ENCODE measurements around the gene OFD1. TPM values are rescaled to one million over a fixed set of nuclear protein-coding genes. Genes with fewer than 3 reads are reported as not detected.

OFD1 gene
- polyA plus RNA-seq, 2 of the 4 experiments (the other 2 are of a cell fraction), result 14.8 to 24.9 TPM

DNA sequence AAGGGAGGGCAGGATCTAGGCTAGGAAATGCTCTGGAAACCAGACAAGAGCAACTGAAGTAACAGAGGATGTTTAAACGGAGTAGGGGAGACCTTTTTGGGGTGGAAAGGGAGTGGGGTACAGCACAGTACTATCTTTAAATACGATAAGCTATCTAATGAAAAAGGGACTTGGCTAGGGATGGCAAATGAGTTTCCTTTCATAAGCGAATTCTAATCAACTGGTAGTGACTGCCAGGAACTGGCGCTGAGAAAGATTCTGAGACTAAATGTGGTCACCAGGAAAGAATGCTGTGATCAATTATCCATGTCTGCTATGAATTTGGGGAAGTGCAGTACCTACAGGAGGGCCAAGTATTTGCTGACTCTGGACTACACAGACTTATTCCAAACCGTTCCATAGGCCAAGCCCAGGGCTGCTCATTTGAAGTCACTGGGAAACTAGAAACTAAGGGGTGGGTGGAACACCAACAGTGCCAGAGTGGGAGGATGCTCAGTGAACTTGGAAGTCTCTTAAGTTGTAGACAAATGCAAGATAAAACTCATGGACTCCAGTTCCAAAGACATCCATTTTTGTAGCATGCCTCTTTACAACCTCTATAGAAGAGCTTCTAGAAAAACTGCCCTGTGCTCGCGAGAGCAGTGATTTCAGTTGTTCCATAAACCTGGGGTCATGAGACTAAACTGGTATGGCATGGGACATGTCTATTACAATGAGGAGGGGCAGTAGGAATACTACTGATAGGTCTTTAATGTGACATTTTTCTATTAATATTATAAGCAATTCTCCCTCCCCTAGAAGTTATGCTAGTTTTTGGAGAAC is 2.1 kb upstream of the OFD1 start:
- POLR2A ChIA-PET, result no interaction called here
- 83% methylated on average over 7 of the region's 7 CpGs for whole genome bisulfite sequencing (ENCODE audit: missing lambda C conversion rate)
- DNase-seq (ENCODE audit: low read depth in 1 of 2, low spot score in 1 of 2), result no peak
- Histone ChIP-seq H3K4me3 (no peak overlapping the region), H3K9me3 (no peaks in the 10 kb centered on the region), H3K4me2 (peak overlapping the region; percentile 94), H3K27ac (no peak overlapping the region), H3K4me1 (peaks cover 18% of the 10 kb centered on the region; the same call in 2 of the 3 replicates)
- FAIRE-seq, result no peak
- CTCF ChIA-PET, result no interaction called here
- ATAC-seq, result no peak
- TF ChIP-seq JUN (IDR thresholded peaks at IDR 0.05) (no peak), RNF2 (IDR thresholded peaks at IDR 0.05; ENCODE audit: borderline replicate concordance, low read depth) (no peak), RARB (CRISPR knock-in tag; IDR thresholded peaks at IDR 0.05) (no peak), CHD4 (IDR thresholded peaks at IDR 0.05; ENCODE audit: borderline replicate concordance) (no peak), CEBPB (IDR thresholded peaks at IDR 0.05) (no peak), POLR2AphosphoS2 (conservative IDR thresholded peaks at IDR 0.05; ENCODE audit: low read length) (no peak)
- TF ChIP-seq, protein P1, sequence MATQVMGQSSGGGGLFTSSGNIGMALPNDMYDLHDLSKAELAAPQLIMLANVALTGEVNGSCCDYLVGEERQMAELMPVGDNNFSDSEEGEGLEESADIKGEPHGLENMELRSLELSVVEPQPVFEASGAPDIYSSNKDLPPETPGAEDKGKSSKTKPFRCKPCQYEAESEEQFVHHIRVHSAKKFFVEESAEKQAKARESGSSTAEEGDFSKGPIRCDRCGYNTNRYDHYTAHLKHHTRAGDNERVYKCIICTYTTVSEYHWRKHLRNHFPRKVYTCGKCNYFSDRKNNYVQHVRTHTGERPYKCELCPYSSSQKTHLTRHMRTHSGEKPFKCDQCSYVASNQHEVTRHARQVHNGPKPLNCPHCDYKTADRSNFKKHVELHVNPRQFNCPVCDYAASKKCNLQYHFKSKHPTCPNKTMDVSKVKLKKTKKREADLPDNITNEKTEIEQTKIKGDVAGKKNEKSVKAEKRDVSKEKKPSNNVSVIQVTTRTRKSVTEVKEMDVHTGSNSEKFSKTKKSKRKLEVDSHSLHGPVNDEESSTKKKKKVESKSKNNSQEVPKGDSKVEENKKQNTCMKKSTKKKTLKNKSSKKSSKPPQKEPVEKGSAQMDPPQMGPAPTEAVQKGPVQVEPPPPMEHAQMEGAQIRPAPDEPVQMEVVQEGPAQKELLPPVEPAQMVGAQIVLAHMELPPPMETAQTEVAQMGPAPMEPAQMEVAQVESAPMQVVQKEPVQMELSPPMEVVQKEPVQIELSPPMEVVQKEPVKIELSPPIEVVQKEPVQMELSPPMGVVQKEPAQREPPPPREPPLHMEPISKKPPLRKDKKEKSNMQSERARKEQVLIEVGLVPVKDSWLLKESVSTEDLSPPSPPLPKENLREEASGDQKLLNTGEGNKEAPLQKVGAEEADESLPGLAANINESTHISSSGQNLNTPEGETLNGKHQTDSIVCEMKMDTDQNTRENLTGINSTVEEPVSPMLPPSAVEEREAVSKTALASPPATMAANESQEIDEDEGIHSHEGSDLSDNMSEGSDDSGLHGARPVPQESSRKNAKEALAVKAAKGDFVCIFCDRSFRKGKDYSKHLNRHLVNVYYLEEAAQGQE (IDR thresholded peaks at IDR 0.05), result no peak

- Histone ChIP-seq H3K9me3 (no peaks in the 10 kb centered on the region), H3K4me1 (peaks cover 18% of the 10 kb centered on the region; the same call in 2 of the 3 replicates), H3K27ac (peak overlapping the region; percentile 92 to 93), H3K4me2 (peak overlapping the region; percentile 94), H3K4me3 (peak overlapping the region; percentile 89)
- ChIA-PET CTCF (interaction anchor here (0.6 to 1.2 kb wide), 3 partner anchors 234 to 787 kb away, joined by 3 to 6 read pairs (median 3); no protein-coding TSS in a partner anchor), POLR2A (interaction anchor here (1.8 to 2.2 kb wide), 3 partner anchors 45 to 296 kb away, joined by 6 to 20 read pairs (median 10); partner anchors contain the start of genes GEMIN8, RAB9A and TCEANC)
- 18% methylated on average over 4 of the region's 4 CpGs for WGBS (ENCODE audit: missing lambda C conversion rate)
- TF ChIP-seq RNF2 (IDR thresholded peaks at IDR 0.05; ENCODE audit: borderline replicate concordance, low read depth), result no peak
- FAIRE-seq (no peak), DNase-seq (ENCODE audit: low read depth in 1 of 2, low spot score in 1 of 2) (no peak), ATAC-seq (no peak)
These were observed 1.0 kb upstream of the OFD1 start for GRCh38 chrX:13733506-13733905.

GRCh38 chrX:13741695-13742094 is 7.1 kb downstream of the OFD1 start:
- TF ChIP-seq ZNF302 (CRISPR knock-in tag; IDR thresholded peaks at IDR 0.05) (no peak), FOSL2 (IDR thresholded peaks at IDR 0.05) (no peak), FOSL2 (CRISPR knock-in tag; IDR thresholded peaks at IDR 0.05) (no peak), FOSB (CRISPR knock-in tag; IDR thresholded peaks at IDR 0.05) (no peak), PHF8 (IDR thresholded peaks at IDR 0.05; ENCODE audit: borderline replicate concordance, low read depth) (no peak), KDM1A (IDR thresholded peaks at IDR 0.05; ENCODE audit: low read depth) (no peak), POLR2AphosphoS2 (conservative IDR thresholded peaks at IDR 0.05; ENCODE audit: low read length) (no peak), MAZ (IDR thresholded peaks at IDR 0.05; ENCODE audit: borderline replicate concordance, low read depth, low read length) (no peak), CEBPB (IDR thresholded peaks at IDR 0.05) (no peak), RCOR1 (IDR thresholded peaks at IDR 0.05; ENCODE audit: low read depth, low read length) (no peak)
- WGBS (ENCODE audit: missing lambda C conversion rate), result 77% methylated on average over 6 of the region's 6 CpGs
- H3K27ac ChIP-seq, result no peak overlapping the region
- DNase-seq (ENCODE audit: low read depth in 1 of 2, low spot score in 1 of 2) (no peak), FAIRE-seq (peak; percentile 80), ATAC-seq (no peak)
- no peak overlapping the region for H3K4me3 ChIP-seq
- CTCF ChIA-PET, result interaction anchor here (0.7 to 1.6 kb wide), 2 partner anchors 98 to 235 kb away, joined by 3 read pairs; no protein-coding TSS in a partner anchor
- H3K9me3 ChIP-seq, result no peaks in the 10 kb centered on the region
- POLR2A ChIA-PET, result no interaction called here
- H3K4me2 ChIP-seq, result no peak overlapping the region
- no peaks in the 10 kb centered on the region for H3K4me1 ChIP-seq

Data from A549 (cell line).